IMR-90 (cell line): ENCODE measurements around the gene CUX1. TPM values are rescaled to one million over a fixed set of nuclear protein-coding genes. Genes with fewer than 3 reads are reported as not detected.

Experiments used
- ATAC-seq: fragments of 200-7000 bp; cut with Tn5 transposase; 2 replicates; pipeline ENCODE4 v1.9.1; 2020; ENCODE audit warnings: low read depth, mild to moderate bottlenecking, moderate library complexity
- BruUV-seq: library from RNA; stranded (reverse); fragments of 400-500 nt; replicated peaks from 2 replicates; lab custom pipeline; 2021; lab: Mats Ljungman, UMichigan
- CTCF ChIA-PET: fragments of 300-600 bp; formaldehyde crosslinking; extraction: SDS; loops from one replicate; lab custom pipeline; 2021; ENCODE audit warnings: antibody characterized with exemption; lab: Yijun Ruan, JAX
- POLR2A ChIA-PET: fragments of 300-600 bp; sonication (Branson Sonifier 250); formaldehyde crosslinking; loops from one replicate; lab custom pipeline; 2022; ENCODE audit warnings: antibody characterized with exemption; ENCODE audit not compliant: unreplicated experiment; lab: Charles Lee
- DNase-seq: peaks from one replicate; pipeline ENCODE4 v3.0.0; 2013
- H2AFZ ChIP-seq: replicated peaks from 2 replicates; pipeline ENCODE3; 2013; ENCODE audit warnings: low read length, mild to moderate bottlenecking; ENCODE audit not compliant: poor library complexity
- H2AK5ac ChIP-seq: 2 replicates; pipeline ENCODE4 v1.6.1; 2013; ENCODE audit warnings: low read depth, low read length, inconsistent platforms
- H2AK9ac ChIP-seq: replicated peaks from 2 replicates; pipeline ENCODE3; 2013; ENCODE audit warnings: mild to moderate bottlenecking, low read depth, low read length, moderate library complexity; ENCODE audit not compliant: poor library complexity
- H2BK120ac ChIP-seq: 2 replicates; pipeline ENCODE4 v1.6.1; 2013; ENCODE audit warnings: low read depth, low read length, inconsistent platforms
- H2BK15ac ChIP-seq: 3 replicates; pipeline ENCODE4 v1.6.1; 2013; ENCODE audit warnings: low read depth, low read length, inconsistent platforms
- H2BK20ac ChIP-seq: 2 replicates; pipeline ENCODE4 v1.6.1; 2013; ENCODE audit warnings: low read depth, mild to moderate bottlenecking, inconsistent platforms, low read length, moderate library complexity
- H2BK5ac ChIP-seq: 2 replicates; pipeline ENCODE4 v1.6.1; 2013; ENCODE audit warnings: mild to moderate bottlenecking, low read depth, low read length, inconsistent platforms; ENCODE audit not compliant: poor library complexity, severe bottlenecking
- H3K14ac ChIP-seq: replicated peaks from 2 replicates; pipeline ENCODE4 v1.6.1; 2013; ENCODE audit warnings: low read depth, low read length, inconsistent platforms
- H3K18ac ChIP-seq: 2 replicates; pipeline ENCODE4 v1.6.1; 2013; ENCODE audit warnings: low read depth, low read length, control low read depth
- H3K23ac ChIP-seq: 2 replicates; pipeline ENCODE4 v1.6.1; 2013; ENCODE audit warnings: low read depth, low read length, inconsistent platforms
- H3K27ac ChIP-seq: 2 replicates; pipeline ENCODE4 v1.5.1; 2013; ENCODE audit warnings: mild to moderate bottlenecking, control low read depth, low read length; ENCODE audit not compliant: insufficient read depth
- H3K27me3 ChIP-seq: 2 replicates; pipeline ENCODE4 v1.6.1; 2013; ENCODE audit warnings: low read length; ENCODE audit not compliant: control insufficient read depth, insufficient read depth
- H3K36me3 ChIP-seq: 2 replicates; pipeline ENCODE4 v1.6.1; 2013; ENCODE audit warnings: low read length, mixed read lengths; ENCODE audit not compliant: control insufficient read depth, insufficient read depth
- H3K4ac ChIP-seq: 2 replicates; pipeline ENCODE4 v1.6.1; 2013; ENCODE audit warnings: low read depth, low read length, inconsistent platforms
- H3K4me1 ChIP-seq: 2 replicates; pipeline ENCODE4 v1.6.1; 2013; ENCODE audit warnings: low read length, mixed read lengths; ENCODE audit not compliant: control insufficient read depth, insufficient read depth
- H3K4me2 ChIP-seq: 2 replicates; pipeline ENCODE4 v1.6.1; 2013; ENCODE audit warnings: low read depth, mild to moderate bottlenecking, control low read depth, low read length, moderate library complexity
- H3K4me3 ChIP-seq: 2 replicates; pipeline ENCODE4 v1.5.1; 2013; ENCODE audit warnings: low read depth, mild to moderate bottlenecking, control low read depth, low read length, moderate library complexity; ENCODE audit not compliant: insufficient read depth
- H3K56ac ChIP-seq: 2 replicates; pipeline ENCODE4 v1.6.1; 2013; ENCODE audit warnings: low read length, inconsistent platforms; ENCODE audit not compliant: insufficient read depth; ENCODE audit errors: extremely low read depth
- H3K79me1 ChIP-seq, 2 experiments: 2 replicates each; pipeline ENCODE4 v1.6.1; 2013; ENCODE audit warnings: low read length in 2 of 2, inconsistent platforms in 1 of 2, low read depth in 1 of 2
- H3K9ac ChIP-seq: 2 replicates; pipeline ENCODE4 v1.6.1; 2013; ENCODE audit warnings: low read depth, low read length, control low read depth
- H3K9me1 ChIP-seq: 2 replicates; pipeline ENCODE4 v1.6.1; 2013; ENCODE audit warnings: low read length, inconsistent platforms; ENCODE audit not compliant: insufficient read depth
- H3K9me3 ChIP-seq: 2 replicates; pipeline ENCODE4 v1.6.1; 2013; ENCODE audit warnings: low read length; ENCODE audit not compliant: control insufficient read depth, insufficient read depth
- H4K20me1 ChIP-seq: 2 replicates; pipeline ENCODE4 v1.6.1; 2013; ENCODE audit warnings: low read length, inconsistent platforms; ENCODE audit not compliant: insufficient read depth
- H4K5ac ChIP-seq: 2 replicates; pipeline ENCODE4 v1.6.1; 2013; ENCODE audit warnings: mild to moderate bottlenecking, low read depth, low read length, control low read depth
- H4K8ac ChIP-seq, 2 experiments: 2 replicates each; pipeline ENCODE4 v1.6.1; 2013; ENCODE audit warnings: low read depth in 2 of 2, low read length in 2 of 2, control low read depth in 1 of 2, inconsistent platforms in 1 of 2
- H4K91ac ChIP-seq: 2 replicates; pipeline ENCODE4 v1.6.1; 2013; ENCODE audit warnings: low read depth, low read length, inconsistent platforms; ENCODE audit not compliant: insufficient read depth
- CEBPB ChIP-seq: IDR thresholded peaks from 2 replicates; pipeline ENCODE4 v1.6.1; 2012; ENCODE audit warnings: low read depth, low read length, improper control_type of control experiment
- CHD1 ChIP-seq: IDR thresholded peaks from 2 replicates; pipeline ENCODE4 v1.6.1; 2012; ENCODE audit warnings: low read depth, low read length, improper control_type of control experiment
- CTCF ChIP-seq: conservative IDR thresholded peaks from 2 replicates; pipeline ENCODE4 v1.5.1; 2012; ENCODE audit warnings: mild to moderate bottlenecking, low read depth, low read length, improper control_type of control experiment
- MAFK ChIP-seq: IDR thresholded peaks from 2 replicates; pipeline ENCODE4 v1.6.1; 2012; ENCODE audit warnings: low read depth, low read length, improper control_type of control experiment
- MAZ ChIP-seq: IDR thresholded peaks from 2 replicates; pipeline ENCODE4 v1.6.1; 2012; ENCODE audit warnings: low read depth, mild to moderate bottlenecking, low read length, improper control_type of control experiment, moderate library complexity, borderline replicate concordance
- MXI1 ChIP-seq: IDR thresholded peaks from 2 replicates; pipeline ENCODE4 v1.6.1; 2012; ENCODE audit warnings: low read depth, mild to moderate bottlenecking, low read length, moderate library complexity, borderline replicate concordance
- NFE2L2 ChIP-seq: fragments of 150-350 bp; IDR thresholded peaks from 2 replicates; pipeline ENCODE4 v1.6.1; 2016; ENCODE audit warnings: low read depth, mild to moderate bottlenecking, low read length
- RCOR1 ChIP-seq: IDR thresholded peaks from 2 replicates; pipeline ENCODE4 v1.6.1; 2012; ENCODE audit warnings: mild to moderate bottlenecking, low read length, improper control_type of control experiment; ENCODE audit not compliant: insufficient replicate concordance
- RFX5 ChIP-seq: IDR thresholded peaks from 2 replicates; pipeline ENCODE4 v1.8.0; 2012; ENCODE audit warnings: low read depth, mild to moderate bottlenecking, low read length, moderate library complexity
- SMC3 ChIP-seq: fragments of 150-350 bp; IDR thresholded peaks from 2 replicates; pipeline ENCODE4 v1.6.1; 2016; ENCODE audit warnings: low read depth, mild to moderate bottlenecking, antibody characterized with exemption, low read length, moderate library complexity
- USF2 ChIP-seq: fragments of 150-350 bp; IDR thresholded peaks from 2 replicates; pipeline ENCODE4 v1.6.1; 2017; ENCODE audit warnings: mild to moderate bottlenecking, antibody characterized with exemption, low read length, low read depth
- WGBS, 2 experiments: methylation state at CpG; one replicate each; pipeline versions ENCODE4 v1.1.5 to v1.1.7; 2013; ENCODE audit warnings: missing lambda C conversion rate in 2 of 2; ENCODE audit not compliant: insufficient read length in 1 of 2; ENCODE audit errors: extremely low coverage in 2 of 2; 5-methylcytosine and 5-hydroxymethylcytosine counted together
- dilution Hi-C: fragments of 300-500 bp; cut with HindIII; formaldehyde crosslinking; loops from one replicate; pipeline ENCODE4 v1.14.3; 2018; ENCODE audit warnings: low sequenced_read_pairs; ENCODE audit not compliant: unreplicated experiment
- in situ Hi-C: fragments of 300-500 bp; cut with MboI; formaldehyde crosslinking; loops from 3 replicates; pipeline ENCODE4 v1.14.3; 2019; ENCODE audit warnings: low sequenced_read_pairs, inconsistent platforms, mixed read lengths
- intact Hi-C: fragments of 100-400 bp; cut with micrococcal nuclease; formaldehyde crosslinking; loops from 2 replicates; pipeline ENCODE4 v1.10.0; 2022
- polyA plus RNA-seq, 3 experiments: library from polyadenylated mRNA; depleted of rRNA; stranded (reverse); fragments of >200 nt; gene quantifications; 2 replicates each; pipeline ENCODE4 v1.2.3, GENCODE V29; 2012; ENCODE audit warnings: low replicate concordance in 1 of 3
- total RNA-seq: library from RNA; depleted of rRNA; stranded (reverse); fragments of >200 nt; gene quantifications from 2 replicates; pipeline ENCODE4 v1.2.3, GENCODE V29; 2012

The CUX1 gene
- total and polyA plus RNA-seq, 2 of the 4 experiments (the other 2 are of a cell fraction), result 19.7 to 46.4 TPM

GRCh38 chr7:102101926-102102325 is 284.5 kb downstream of the CUX1 start:
- Histone ChIP-seq H2BK15ac (no peak overlapping the region), H2AFZ (no peak overlapping the region), H2AK9ac (no peak overlapping the region), H3K56ac (no peak overlapping the region), H2BK5ac (no peak overlapping the region), H3K79me1 (peaks cover 5 to 6% of the 10 kb centered on the region in 2 experiments), H3K9me3 (no peaks in the 10 kb centered on the region), H3K36me3 (peaks cover 34% of the 10 kb centered on the region), H3K9ac (no peak overlapping the region), H4K20me1 (no peaks in the 10 kb centered on the region), H4K8ac (no peak overlapping the region), H3K18ac (no peak overlapping the region), H4K91ac (no peak overlapping the region), H2BK120ac (no peak overlapping the region), H4K5ac (no peak overlapping the region), H3K27me3 (no peaks in the 10 kb centered on the region), H3K4me1 (no peaks in the 10 kb centered on the region), H3K4me2 (no peak overlapping the region), H3K9me1 (0 out of 2 replicates have a peak, but pooled peaks cover 12% of the 10 kb centered on the region), H2BK20ac (no peak overlapping the region), H3K4me3 (no peak overlapping the region), H3K27ac (no peak overlapping the region), H3K14ac (no peak overlapping the region), H2AK5ac (no peak overlapping the region), H3K23ac (no peak overlapping the region), H3K4ac (no peak overlapping the region)
- BruUV-seq, result no TSS peak
- intact Hi-C loops, result no loop called here
- ATAC-seq (no peak), DNase-seq (no peak)
- ChIA-PET CTCF (no interaction called here), POLR2A (no interaction called here)
- WGBS, 2 experiments, result 91% methylated on average over 4 of the region's 11 CpGs; no CpG with 5 or more reads in 1 of the 2 experiments
- in situ Hi-C loops, result no loop called here
- dilution Hi-C loops, result no loop called here
- TF ChIP-seq SMC3 (no peak), RCOR1 (no peak), USF2 (no peak), NFE2L2 (no peak), CTCF (no peak), MAFK (no peak), CHD1 (no peak), MXI1 (no peak), RFX5 (no peak), MAZ (no peak), CEBPB (no peak)
